HepG2 (cell line): ENCODE results near the gene DSC3. TPM values are rescaled to one million over a fixed set of nuclear protein-coding genes. Genes with fewer than 3 reads are reported as not detected.

ENCODE experiments used
- ATAC-seq: fragments of 200-7000 bp; cut with Tn5 transposase; 3 replicates; pipeline ENCODE4 v1.9.1; 2020; ENCODE audit warnings: mild to moderate bottlenecking, moderate library complexity
- BruUV-seq: library from RNA; stranded (reverse); fragments of 400-500 nt; replicated peaks from 2 replicates; lab custom pipeline; 2021; lab: Mats Ljungman, UMichigan
- CTCF ChIA-PET: fragments of 300-600 bp; formaldehyde crosslinking; extraction: SDS; loops from one replicate; lab custom pipeline; 2021; ENCODE audit warnings: low total read pairs, inconsistent platforms, low intra/inter-chr PET ratio; lab: Yijun Ruan, JAX
- POLR2A ChIA-PET: fragments of 350-600 bp; sonication (Branson Sonifier 250); formaldehyde crosslinking; loops from one replicate; lab custom pipeline; 2020; ENCODE audit warnings: antibody characterized with exemption, inconsistent platforms; lab: Yijun Ruan, JAX
- DNase-seq: peaks from one replicate; pipeline ENCODE4 v3.0.0-alpha.2; 2015; ENCODE audit warnings: low spot score
- FAIRE-seq: peaks from 3 replicates; lab custom pipeline; 2011; peaks lifted over from hg19 to GRCh38; lab: Jason Lieb, UNC
- H2AFZ ChIP-seq: one replicate; pipeline ENCODE4 v1.6.1; 2011; ENCODE audit warnings: low read length, inconsistent platforms
- H3K27ac ChIP-seq: fragments of 300-600 bp; 3 replicates; pipeline ENCODE4 v1.8.0; 2011; ENCODE audit warnings: mixed run types, mild to moderate bottlenecking, mixed read lengths, low read length, inconsistent platforms; ENCODE audit not compliant: insufficient read depth; ENCODE audit errors: extremely low read length
- H3K27me3 ChIP-seq, 2 experiments: fragments of 200-600 bp in 1 of 2; 2 replicates in 1 of 2; 3 replicates in 1 of 2; pipeline versions ENCODE4 v1.6.0 to v1.8.0; 2011; ENCODE audit warnings: low read length in 2 of 2, mild to moderate bottlenecking in 2 of 2, moderate library complexity in 2 of 2, inconsistent platforms in 1 of 2; ENCODE audit not compliant: insufficient read depth in 2 of 2, control insufficient read depth in 1 of 2
- H3K36me3 ChIP-seq, 2 experiments: fragments of 200-600 bp in 1 of 2; replicated peaks in 1 of 2; 2 replicates in 1 of 2; 3 replicates in 1 of 2; pipeline versions ENCODE4 v1.5.1 to v1.8.0; 2011; ENCODE audit warnings: low read length in 2 of 2, inconsistent platforms in 1 of 2; ENCODE audit not compliant: insufficient read depth in 2 of 2, control insufficient read depth in 1 of 2
- H3K4me1 ChIP-seq: 2 replicates; pipeline ENCODE4 v1.5.1; 2012; ENCODE audit warnings: low read length, inconsistent platforms; ENCODE audit not compliant: insufficient read depth
- H3K4me2 ChIP-seq: 2 replicates; pipeline ENCODE4 v1.6.0; 2011; ENCODE audit warnings: low read depth, low read length, inconsistent platforms
- H3K4me3 ChIP-seq, 3 experiments: fragments of 200-600 bp in 1 of 3; sonication (generic), shearing (Covaris generic) in 1 of 3; replicated peaks in 1 of 3; 2 replicates each; pipeline ENCODE4 v1.5.1; 2011 to 2016; ENCODE audit warnings: low read length in 3 of 3, inconsistent platforms in 2 of 3, low read depth in 2 of 3, mild to moderate bottlenecking in 2 of 3, control low read depth in 1 of 3, mixed read lengths in 1 of 3; ENCODE audit not compliant: insufficient read depth in 1 of 3
- H3K79me2 ChIP-seq: one replicate; pipeline ENCODE4 v1.6.1; 2011; ENCODE audit warnings: low read length, inconsistent platforms; ENCODE audit not compliant: insufficient read depth
- H3K9ac ChIP-seq: 2 replicates; pipeline ENCODE4 v1.6.0; 2011; ENCODE audit warnings: mild to moderate bottlenecking, low read depth, low read length, inconsistent platforms; ENCODE audit not compliant: insufficient read depth
- H3K9me3 ChIP-seq: 2 replicates; pipeline ENCODE4 v1.5.1; 2012; ENCODE audit warnings: mild to moderate bottlenecking, low read length
- H4K20me1 ChIP-seq: 2 replicates; pipeline ENCODE4 v1.6.0; 2011; ENCODE audit warnings: inconsistent platforms, mild to moderate bottlenecking, low read length, moderate library complexity; ENCODE audit not compliant: insufficient read depth
- NR2F6 ChIP-seq, 2 experiments: IDR thresholded peaks; 2 replicates each; pipeline ENCODE4 v1.6.1; 2016; ENCODE audit warnings: antibody characterized with exemption in 1 of 2, mild to moderate bottlenecking in 1 of 2
- WGBS: methylation state at CpG from one replicate; pipeline ENCODE4 v1.1.6; 2017; ENCODE audit warnings: low lambda C conversion rate; 5-methylcytosine and 5-hydroxymethylcytosine counted together
- in situ Hi-C: cut with HindIII; loops from 2 replicates; pipeline ENCODE4 v1.10.0; 2017; ENCODE audit warnings: low pct_unique_long_range_greater_than_20kb; ENCODE audit not compliant: extremely low pct_ligation_motif_present
- intact Hi-C: fragments of 100-400 bp; cut with micrococcal nuclease; formaldehyde crosslinking; loops from one replicate; pipeline ENCODE4 v1.10.0; 2022; ENCODE audit not compliant: unreplicated experiment
- polyA plus RNA-seq, 8 experiments: library from polyadenylated mRNA; depleted of rRNA in 3 of 8; stranded (reverse) in 7 of 8; unstranded in 1 of 8; fragments of >200 nt; fragmentation: Illumina TruSeq in 4 of 8; extraction: Trizol in 4 of 8; gene quantifications; 2 replicates each; pipeline versions ENCODE4 v1.2.1 to v1.2.3, GENCODE V29; 2011 to 2016; ENCODE audit warnings: low read depth in 4 of 8, missing spikeins in 1 of 8, mixed read lengths in 1 of 8; ENCODE audit not compliant: insufficient read depth in 1 of 8
- total RNA-seq, 5 experiments: library from RNA; depleted of rRNA; stranded (reverse); fragments of >200 nt; fragmentation: Illumina TruSeq; extraction: Trizol; gene quantifications; 2 replicates each; pipeline ENCODE4 v1.2.3, GENCODE V29; 2016; ENCODE audit warnings: low read depth in 1 of 5
- TF ChIP-seq, protein P1 (sequence below): sonication (generic); formaldehyde crosslinking; IDR thresholded peaks from 2 replicates; pipeline ENCODE4 v1.5.0; 2020; ENCODE audit warnings: missing genetic modification reagents
- TF ChIP-seq, protein P2 (sequence below): sonication (generic); formaldehyde crosslinking; IDR thresholded peaks from 2 replicates; pipeline ENCODE4 v1.4.0; 2020; ENCODE audit warnings: missing genetic modification reagents, mild to moderate bottlenecking, borderline replicate concordance

Gene DSC3
- total and polyA plus RNA-seq, 2 of the 13 experiments (the other 11 are each of a cell fraction or from before 2014, with no cell fraction given), result 0.05 to 0.38 TPM

DNA sequence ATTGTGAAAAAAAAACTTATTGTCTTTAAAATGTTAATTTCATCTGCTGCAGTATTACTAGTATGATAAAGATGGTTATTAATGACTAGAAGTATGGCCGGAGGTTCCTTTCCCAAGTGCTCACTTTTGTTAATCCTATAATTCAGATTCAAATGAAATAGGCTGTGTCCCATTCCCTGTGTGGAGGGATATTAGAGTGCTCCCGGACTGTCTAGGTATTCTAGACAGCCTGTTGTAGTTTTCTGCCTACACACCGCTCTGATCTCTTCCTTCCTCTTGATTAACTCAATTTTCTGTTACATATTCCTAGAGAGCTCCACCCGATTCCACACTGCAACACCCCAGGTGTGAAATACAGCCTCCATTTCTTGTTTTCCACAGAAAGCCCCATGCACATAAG, 15.4 kb upstream of the DSC3 start (continued):
- TF ChIP-seq, protein P1, sequence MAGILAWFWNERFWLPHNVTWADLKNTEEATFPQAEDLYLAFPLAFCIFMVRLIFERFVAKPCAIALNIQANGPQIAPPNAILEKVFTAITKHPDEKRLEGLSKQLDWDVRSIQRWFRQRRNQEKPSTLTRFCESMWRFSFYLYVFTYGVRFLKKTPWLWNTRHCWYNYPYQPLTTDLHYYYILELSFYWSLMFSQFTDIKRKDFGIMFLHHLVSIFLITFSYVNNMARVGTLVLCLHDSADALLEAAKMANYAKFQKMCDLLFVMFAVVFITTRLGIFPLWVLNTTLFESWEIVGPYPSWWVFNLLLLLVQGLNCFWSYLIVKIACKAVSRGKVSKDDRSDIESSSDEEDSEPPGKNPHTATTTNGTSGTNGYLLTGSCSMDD, result no peak
- TF ChIP-seq, protein P2, sequence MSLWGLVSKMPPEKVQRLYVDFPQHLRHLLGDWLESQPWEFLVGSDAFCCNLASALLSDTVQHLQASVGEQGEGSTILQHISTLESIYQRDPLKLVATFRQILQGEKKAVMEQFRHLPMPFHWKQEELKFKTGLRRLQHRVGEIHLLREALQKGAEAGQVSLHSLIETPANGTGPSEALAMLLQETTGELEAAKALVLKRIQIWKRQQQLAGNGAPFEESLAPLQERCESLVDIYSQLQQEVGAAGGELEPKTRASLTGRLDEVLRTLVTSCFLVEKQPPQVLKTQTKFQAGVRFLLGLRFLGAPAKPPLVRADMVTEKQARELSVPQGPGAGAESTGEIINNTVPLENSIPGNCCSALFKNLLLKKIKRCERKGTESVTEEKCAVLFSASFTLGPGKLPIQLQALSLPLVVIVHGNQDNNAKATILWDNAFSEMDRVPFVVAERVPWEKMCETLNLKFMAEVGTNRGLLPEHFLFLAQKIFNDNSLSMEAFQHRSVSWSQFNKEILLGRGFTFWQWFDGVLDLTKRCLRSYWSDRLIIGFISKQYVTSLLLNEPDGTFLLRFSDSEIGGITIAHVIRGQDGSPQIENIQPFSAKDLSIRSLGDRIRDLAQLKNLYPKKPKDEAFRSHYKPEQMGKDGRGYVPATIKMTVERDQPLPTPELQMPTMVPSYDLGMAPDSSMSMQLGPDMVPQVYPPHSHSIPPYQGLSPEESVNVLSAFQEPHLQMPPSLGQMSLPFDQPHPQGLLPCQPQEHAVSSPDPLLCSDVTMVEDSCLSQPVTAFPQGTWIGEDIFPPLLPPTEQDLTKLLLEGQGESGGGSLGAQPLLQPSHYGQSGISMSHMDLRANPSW (CRISPR knock-in tag), result no peak

DNA sequence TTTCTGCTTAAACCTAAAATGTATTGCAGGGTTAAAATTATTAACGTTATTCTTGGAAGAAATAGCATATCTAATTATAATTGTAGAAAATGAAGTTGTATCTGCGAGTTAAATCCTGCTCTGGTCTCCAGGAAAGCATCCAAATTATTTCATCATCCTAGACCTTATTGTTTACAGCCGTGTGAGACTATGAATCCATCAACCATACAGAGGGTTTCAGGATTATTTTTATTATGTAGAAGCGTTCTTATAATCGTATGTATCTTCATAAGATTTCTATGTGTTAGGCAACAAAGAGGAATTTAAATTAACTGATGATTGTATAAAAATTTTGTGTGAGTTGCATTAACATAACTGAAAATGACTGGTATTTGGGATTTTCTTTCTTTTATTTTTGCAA, 14.5 kb upstream of the DSC3 start:
- H2AFZ ChIP-seq, result no peak overlapping the region
- no peaks in the 10 kb centered on the region for H3K36me3 ChIP-seq
- ChIA-PET POLR2A (no interaction called here), CTCF (no interaction called here)
- H3K4me2 ChIP-seq, result no peak overlapping the region
- no peaks in the 10 kb centered on the region for H3K27me3 ChIP-seq
- H3K4me1 ChIP-seq, result peaks cover 18% of the 10 kb centered on the region
- no TSS peak for BruUV-seq
- H4K20me1 ChIP-seq, result no peaks in the 10 kb centered on the region
- ATAC-seq (no peak), FAIRE-seq (no peak)
- H3K4me3 ChIP-seq, result no peak overlapping the region
- no peaks in the 10 kb centered on the region for H3K79me2 ChIP-seq
- intact Hi-C loops (loop anchor here (10.0 kb wide), 1 partner anchor 458 kb away; no protein-coding TSS in a partner anchor), in situ Hi-C loops (no loop called here)
- no peak overlapping the region for H3K27ac ChIP-seq
- no peaks in the 10 kb centered on the region for H3K9me3 ChIP-seq
- H3K9ac ChIP-seq, result no peak overlapping the region
- TF ChIP-seq NR2F6 (IDR thresholded peaks at IDR 0.05) (no peak), NR2F6 (CRISPR knock-in tag; IDR thresholded peaks at IDR 0.05) (no peak)
- TF ChIP-seq, all 625 proteins: peak for 0
- WGBS, result 55% methylated on average over 5 of the region's 5 CpGs
- no peak for DNase-seq
